ENCODE measurements around the gene COG2. TPM values are rescaled to one million over a fixed set of nuclear protein-coding genes. Genes with fewer than 3 reads are reported as not detected.

COG2 gene
- polyA plus RNA-seq, 1 experiment = 21.5 TPM

DNA sequence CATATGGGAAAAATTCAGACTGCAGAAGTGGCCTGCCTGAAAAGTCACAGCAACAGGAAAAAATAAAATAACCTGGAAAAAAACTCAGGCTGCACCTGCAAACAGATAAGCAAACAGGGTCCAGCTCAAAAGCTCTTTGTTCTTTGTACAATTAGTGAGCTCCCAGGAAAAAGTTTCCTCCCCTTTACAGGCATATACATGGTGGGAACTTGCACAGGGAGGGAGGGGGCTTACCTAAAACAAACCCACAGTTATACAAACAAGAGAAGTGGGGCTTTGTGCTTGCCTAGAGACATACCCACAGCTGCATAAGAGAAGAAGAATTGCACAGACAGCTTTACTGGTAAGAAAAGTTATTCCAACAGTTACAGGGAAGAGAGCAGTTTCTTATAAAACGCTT, 31.7 kb upstream of the COG2 start:
- Histone ChIP-seq H3K9me3 (ENCODE audit: control insufficient read depth, insufficient read depth, low read length) (no peaks in the 10 kb centered on the region), H3K27ac (ENCODE audit: low read depth, low read length) (no peak overlapping the region), H3K4me3 (ENCODE audit: low read depth, low read length) (no peak overlapping the region), H3K27me3 (ENCODE audit: control insufficient read depth, insufficient read depth, low read length) (no peaks in the 10 kb centered on the region)
- TF ChIP-seq, protein P1, sequence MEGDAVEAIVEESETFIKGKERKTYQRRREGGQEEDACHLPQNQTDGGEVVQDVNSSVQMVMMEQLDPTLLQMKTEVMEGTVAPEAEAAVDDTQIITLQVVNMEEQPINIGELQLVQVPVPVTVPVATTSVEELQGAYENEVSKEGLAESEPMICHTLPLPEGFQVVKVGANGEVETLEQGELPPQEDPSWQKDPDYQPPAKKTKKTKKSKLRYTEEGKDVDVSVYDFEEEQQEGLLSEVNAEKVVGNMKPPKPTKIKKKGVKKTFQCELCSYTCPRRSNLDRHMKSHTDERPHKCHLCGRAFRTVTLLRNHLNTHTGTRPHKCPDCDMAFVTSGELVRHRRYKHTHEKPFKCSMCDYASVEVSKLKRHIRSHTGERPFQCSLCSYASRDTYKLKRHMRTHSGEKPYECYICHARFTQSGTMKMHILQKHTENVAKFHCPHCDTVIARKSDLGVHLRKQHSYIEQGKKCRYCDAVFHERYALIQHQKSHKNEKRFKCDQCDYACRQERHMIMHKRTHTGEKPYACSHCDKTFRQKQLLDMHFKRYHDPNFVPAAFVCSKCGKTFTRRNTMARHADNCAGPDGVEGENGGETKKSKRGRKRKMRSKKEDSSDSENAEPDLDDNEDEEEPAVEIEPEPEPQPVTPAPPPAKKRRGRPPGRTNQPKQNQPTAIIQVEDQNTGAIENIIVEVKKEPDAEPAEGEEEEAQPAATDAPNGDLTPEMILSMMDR (IDR thresholded peaks at IDR 0.05; ENCODE audit: low read depth, low read length) = no peak
- ChIA-PET POLR2A (no interaction called here), CTCF (interaction anchor here (0.8 to 0.9 kb wide), 2 partner anchors 24 to 31 kb away, joined by 3 read pairs; no protein-coding TSS in a partner anchor)
- DNase-seq (ENCODE audit: low read depth, low spot score) = no peak

- CTCF ChIA-PET = interaction anchor here (0.9 kb wide), 1 partner anchor 31 kb away, joined by 3 read pairs; no protein-coding TSS in a partner anchor
- TF ChIP-seq, protein P1 (IDR thresholded peaks at IDR 0.05; ENCODE audit: low read depth, low read length) = no peak
- DNase-seq (ENCODE audit: low read depth, low spot score) = no peak
- H3K27ac ChIP-seq (ENCODE audit: low read depth, low read length) = no peak overlapping the region
- H3K4me3 ChIP-seq (ENCODE audit: low read depth, low read length) = no peak overlapping the region
- H3K9me3 ChIP-seq (ENCODE audit: control insufficient read depth, insufficient read depth, low read length) = no peaks in the 10 kb centered on the region
- POLR2A ChIA-PET = no interaction called here
- no peaks in the 10 kb centered on the region for H3K27me3 ChIP-seq (ENCODE audit: control insufficient read depth, insufficient read depth, low read length)
Observed at GRCh38 chr1:230611128-230611877, 31.0 kb upstream of the COG2 start.

- no peak overlapping the region for H3K4me3 ChIP-seq (ENCODE audit: low read depth, low read length)
- POLR2A ChIA-PET = no interaction called here
- TF ChIP-seq, protein P1 (IDR thresholded peaks at IDR 0.05; ENCODE audit: low read depth, low read length) = no peak
- H3K27me3 ChIP-seq (ENCODE audit: control insufficient read depth, insufficient read depth, low read length) = no peaks in the 10 kb centered on the region
- CTCF ChIA-PET = no interaction called here
- H3K9me3 ChIP-seq (ENCODE audit: control insufficient read depth, insufficient read depth, low read length) = no peaks in the 10 kb centered on the region
- DNase-seq (ENCODE audit: low read depth, low spot score) = no peak
- H3K27ac ChIP-seq (ENCODE audit: low read depth, low read length) = no peak overlapping the region
Observed at GRCh38 chr1:230611878-230612235, 30.4 kb upstream of the COG2 start.

GRCh38 chr1:230612651-230613050, 29.6 kb upstream of the COG2 start:
- ChIA-PET POLR2A (no interaction called here), CTCF (interaction anchor here (0.6 kb wide), 1 partner anchor 13 kb away, joined by 3 read pairs; no protein-coding TSS in a partner anchor)
- no peaks in the 10 kb centered on the region for H3K9me3 ChIP-seq (ENCODE audit: control insufficient read depth, insufficient read depth, low read length)
- TF ChIP-seq, protein P1 (IDR thresholded peaks at IDR 0.05; ENCODE audit: low read depth, low read length) = no peak
- H3K27me3 ChIP-seq (ENCODE audit: control insufficient read depth, insufficient read depth, low read length) = no peaks in the 10 kb centered on the region
- H3K27ac ChIP-seq (ENCODE audit: low read depth, low read length) = no peak overlapping the region
- DNase-seq (ENCODE audit: low read depth, low spot score) = no peak
- H3K4me3 ChIP-seq (ENCODE audit: low read depth, low read length) = no peak overlapping the region

DNA sequence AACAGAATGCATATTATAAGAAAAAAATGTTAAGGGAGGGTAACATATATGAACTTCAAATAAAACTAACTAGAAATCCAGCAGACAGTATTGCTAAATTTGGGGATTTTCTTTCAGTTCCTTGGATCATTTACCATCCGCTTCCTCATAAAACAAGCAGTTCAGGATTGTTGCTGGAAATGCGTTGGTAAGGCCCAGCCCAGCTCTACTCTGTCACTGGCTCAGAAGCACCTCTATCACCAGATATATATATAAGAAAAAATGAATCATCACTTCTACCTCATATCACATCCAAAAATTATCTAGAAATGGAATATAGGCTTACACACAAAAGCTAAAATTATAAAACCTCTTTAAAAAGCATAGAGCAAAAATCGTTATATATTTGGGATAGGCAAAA, 28.2 kb upstream of the COG2 start:
- Histone ChIP-seq H3K4me3 (ENCODE audit: low read depth, low read length) (no peak overlapping the region), H3K27me3 (ENCODE audit: control insufficient read depth, insufficient read depth, low read length) (no peaks in the 10 kb centered on the region), H3K27ac (ENCODE audit: low read depth, low read length) (no peak overlapping the region), H3K9me3 (ENCODE audit: control insufficient read depth, insufficient read depth, low read length) (no peaks in the 10 kb centered on the region)
- CTCF ChIA-PET = interaction anchor here (0.6 kb wide), 1 partner anchor 446 kb away, joined by 3 read pairs; no protein-coding TSS in a partner anchor
- no peak for DNase-seq (ENCODE audit: low read depth, low spot score)
- POLR2A ChIA-PET = no interaction called here
- TF ChIP-seq, protein P1 (IDR thresholded peaks at IDR 0.05; ENCODE audit: low read depth, low read length) = no peak

All from AG04450 (cell line).